ENCODE results near the gene AFG1L.
A peak's percentile ranks its signal among the peaks of the same experiment; 100 is the strongest.

GRCh38 chr6:108359901-108360882, 65.3 kb downstream of the AFG1L start:
- TF ChIP-seq CTCF (IDR thresholded peaks at IDR 0.05 in 8 of 11, conservative IDR thresholded peaks at IDR 0.05 in 3 of 11) (peak in 2 of 11 experiments; percentile 13 to 36), POLR2A (IDR thresholded peaks at IDR 0.05) (no peak), POLR2AphosphoS5 (IDR thresholded peaks at IDR 0.05) (no peak)

All from spleen (tissue), 7 donors.